Mesenchymal stem cell (in vitro differentiated cells and primary cell): ENCODE data around the gene SAP30L.

Experiments
- DNase-seq: peaks from one replicate; pipeline ENCODE4 v3.0.0-alpha.2; 2013
- H2AFZ ChIP-seq: one replicate; pipeline ENCODE4 v1.6.1; 2013; ENCODE audit warnings: low read depth, mild to moderate bottlenecking, control low read depth, inconsistent platforms, low read length, moderate library complexity
- H2AK5ac ChIP-seq: 2 replicates; pipeline ENCODE4 v1.6.1; 2013; ENCODE audit warnings: low read length, moderate library complexity, mild to moderate bottlenecking, inconsistent platforms; ENCODE audit not compliant: severe bottlenecking
- H2BK120ac ChIP-seq: one replicate; pipeline ENCODE4 v1.6.1; 2013; ENCODE audit warnings: low read depth, mild to moderate bottlenecking, inconsistent platforms, low read length, moderate library complexity
- H2BK12ac ChIP-seq, 2 experiments: one replicate each; pipeline ENCODE4 v1.6.1; 2013; ENCODE audit warnings: inconsistent platforms in 2 of 2, low read length in 2 of 2, mild to moderate bottlenecking in 2 of 2, moderate library complexity in 2 of 2, control low read depth in 1 of 2
- H2BK15ac ChIP-seq: one replicate; pipeline ENCODE4 v1.6.1; 2013; ENCODE audit warnings: mild to moderate bottlenecking, low read depth, inconsistent platforms; ENCODE audit not compliant: poor library complexity, severe bottlenecking
- H2BK5ac ChIP-seq: 2 replicates; pipeline ENCODE4 v1.6.1; 2013; ENCODE audit warnings: low read depth, mild to moderate bottlenecking, low read length, control low read depth, inconsistent platforms; ENCODE audit not compliant: poor library complexity, severe bottlenecking
- H3K14ac ChIP-seq, 2 experiments: one replicate each; pipeline ENCODE4 v1.6.1; 2013; ENCODE audit warnings: inconsistent platforms in 2 of 2, low read length in 2 of 2, control low read depth in 1 of 2, mild to moderate bottlenecking in 1 of 2, moderate library complexity in 1 of 2
- H3K18ac ChIP-seq, 2 experiments: one replicate each; pipeline ENCODE4 v1.6.1; 2013; ENCODE audit warnings: inconsistent platforms in 2 of 2, low read length in 2 of 2, control low read depth in 1 of 2, low read depth in 1 of 2, mild to moderate bottlenecking in 1 of 2
- H3K23ac ChIP-seq, 2 experiments: one replicate each; pipeline ENCODE4 v1.6.1; 2013; ENCODE audit warnings: inconsistent platforms in 2 of 2, low read length in 2 of 2, mild to moderate bottlenecking in 2 of 2, moderate library complexity in 2 of 2, control low read depth in 1 of 2
- H3K27ac ChIP-seq: 2 replicates; pipeline ENCODE4 v1.5.1; 2013; ENCODE audit warnings: mild to moderate bottlenecking, moderate library complexity, low read length, control low read depth, inconsistent platforms; ENCODE audit not compliant: poor library complexity, severe bottlenecking
- H3K27me3 ChIP-seq, 2 experiments: 2 replicates each; pipeline versions ENCODE4 v1.6.1 to v1.7.0; 2013; ENCODE audit warnings: low read length in 2 of 2, mild to moderate bottlenecking in 2 of 2, moderate library complexity in 2 of 2, control low read depth in 1 of 2, inconsistent platforms in 1 of 2; ENCODE audit not compliant: control insufficient read depth in 1 of 2, insufficient read depth in 1 of 2
- H3K36me3 ChIP-seq, 2 experiments: 2 replicates each; pipeline versions ENCODE4 v1.6.1 to v1.7.0; 2013; ENCODE audit warnings: low read length in 2 of 2, control low read depth in 1 of 2, inconsistent platforms in 1 of 2, low read depth in 1 of 2, mild to moderate bottlenecking in 1 of 2; ENCODE audit not compliant: insufficient read depth in 2 of 2, control insufficient read depth in 1 of 2
- H3K4ac ChIP-seq, 2 experiments: one replicate each; pipeline ENCODE4 v1.6.1; 2013; ENCODE audit warnings: inconsistent platforms in 2 of 2, low read length in 2 of 2, mild to moderate bottlenecking in 2 of 2, moderate library complexity in 2 of 2, control low read depth in 1 of 2, low read depth in 1 of 2
- H3K4me1 ChIP-seq: 2 replicates; pipeline ENCODE4 v1.6.1; 2013; ENCODE audit warnings: low read depth, low read length, control low read depth; ENCODE audit not compliant: control insufficient read depth, insufficient read depth
- H3K4me2 ChIP-seq: 2 replicates; pipeline ENCODE4 v1.6.1; 2013; ENCODE audit warnings: low read length, mild to moderate bottlenecking, inconsistent platforms; ENCODE audit not compliant: poor library complexity, severe bottlenecking
- H3K4me3 ChIP-seq, 2 experiments: 2 replicates each; pipeline versions ENCODE4 v1.5.1 to v1.7.0; 2013; ENCODE audit warnings: low read length in 2 of 2, mild to moderate bottlenecking in 2 of 2, control low read depth in 1 of 2, low read depth in 1 of 2; ENCODE audit not compliant: insufficient read depth in 1 of 2
- H3K79me1 ChIP-seq: replicated peaks from 2 replicates; pipeline ENCODE4 v1.6.1; 2013; ENCODE audit warnings: mild to moderate bottlenecking, control low read depth, low read length, inconsistent platforms; ENCODE audit not compliant: poor library complexity, severe bottlenecking
- H3K9ac ChIP-seq: 2 replicates; pipeline ENCODE4 v1.7.0; 2013; ENCODE audit warnings: mild to moderate bottlenecking, low read length, moderate library complexity
- H3K9me3 ChIP-seq: 2 replicates; pipeline ENCODE4 v1.7.0; 2013; ENCODE audit warnings: mild to moderate bottlenecking, low read length; ENCODE audit not compliant: control insufficient read depth
- H4K8ac ChIP-seq: one replicate; pipeline ENCODE4 v1.6.1; 2013; ENCODE audit warnings: inconsistent platforms, mild to moderate bottlenecking, low read length, moderate library complexity
- H4K91ac ChIP-seq: one replicate; pipeline ENCODE4 v1.6.1; 2013; ENCODE audit warnings: mild to moderate bottlenecking, low read length, inconsistent platforms
- WGBS: methylation state at CpG from one replicate; pipeline ENCODE4 v1.1.7; 2013; ENCODE audit warnings: mixed read lengths; 5-methylcytosine and 5-hydroxymethylcytosine counted together

Gene SAP30L

GRCh38 chr5:154459015-154459414, 13.2 kb downstream of the SAP30L start:
- H2BK12ac ChIP-seq, result no peak overlapping the region
- peaks cover 5% of the 10 kb centered on the region for H3K79me1 ChIP-seq
- H3K14ac ChIP-seq, result no peak overlapping the region
- H2AK5ac ChIP-seq, result no peak overlapping the region
- H3K4me2 ChIP-seq, result no peak overlapping the region
- no peak overlapping the region for H2BK15ac ChIP-seq
- no peak overlapping the region for H4K8ac ChIP-seq
- H3K4me1 ChIP-seq, result no peaks in the 10 kb centered on the region
- no peak overlapping the region for H4K91ac ChIP-seq
- no peak overlapping the region for H2AFZ ChIP-seq
- no peak for DNase-seq
- no peak overlapping the region for H3K9ac ChIP-seq
- H3K27me3 ChIP-seq, result no peaks in the 10 kb centered on the region
- no peak overlapping the region for H3K23ac ChIP-seq
- no peak overlapping the region for H3K27ac ChIP-seq
- H2BK120ac ChIP-seq, result no peak overlapping the region
- H3K36me3 ChIP-seq, result peaks cover 24 to 58% of the 10 kb centered on the region in 2 experiments
- no peaks in the 10 kb centered on the region for H3K9me3 ChIP-seq
- H3K18ac ChIP-seq, result no peak overlapping the region
- no peak overlapping the region for H2BK5ac ChIP-seq
- no peak overlapping the region for H3K4ac ChIP-seq
- 93% methylated on average over 3 of the region's 3 CpGs for WGBS
- H3K4me3 ChIP-seq, result no peak overlapping the region

GRCh38 chr5:154460172-154460571, 14.4 kb downstream of the SAP30L start:
- no peak overlapping the region for H3K4me3 ChIP-seq
- H3K9me3 ChIP-seq, result no peaks in the 10 kb centered on the region
- peaks cover 20 to 46% of the 10 kb centered on the region in 2 experiments for H3K36me3 ChIP-seq
- no peak overlapping the region for H2BK12ac ChIP-seq
- H3K27me3 ChIP-seq, result no peaks in the 10 kb centered on the region
- H2BK120ac ChIP-seq, result no peak overlapping the region
- no peak overlapping the region for H3K4me2 ChIP-seq
- no peak overlapping the region for H2BK5ac ChIP-seq
- H3K14ac ChIP-seq, result no peak overlapping the region
- WGBS, result 95% methylated on average over 4 of the region's 4 CpGs
- no peak overlapping the region for H4K8ac ChIP-seq
- no peak overlapping the region for H3K4ac ChIP-seq
- H3K27ac ChIP-seq, result no peak overlapping the region
- no peak overlapping the region for H4K91ac ChIP-seq
- no peak for DNase-seq
- H2AK5ac ChIP-seq, result no peak overlapping the region
- peaks cover 5% of the 10 kb centered on the region for H3K79me1 ChIP-seq
- no peak overlapping the region for H2AFZ ChIP-seq
- no peak overlapping the region for H3K23ac ChIP-seq
- no peaks in the 10 kb centered on the region for H3K4me1 ChIP-seq
- no peak overlapping the region for H2BK15ac ChIP-seq
- no peak overlapping the region for H3K9ac ChIP-seq
- no peak overlapping the region for H3K18ac ChIP-seq

GRCh38 chr5:154461531-154461930, 15.7 kb downstream of the SAP30L start:
- H2BK5ac ChIP-seq, result no peak overlapping the region
- no peak overlapping the region for H2BK12ac ChIP-seq
- H3K79me1 ChIP-seq, result peaks cover 3% of the 10 kb centered on the region
- no peak overlapping the region for H4K8ac ChIP-seq
- H3K23ac ChIP-seq, result no peak overlapping the region
- WGBS, result 32% methylated on average over 6 of the region's 6 CpGs
- no peak overlapping the region for H3K4me3 ChIP-seq
- no peak overlapping the region for H2AK5ac ChIP-seq
- H3K4ac ChIP-seq, result no peak overlapping the region
- H2AFZ ChIP-seq, result no peak overlapping the region
- H3K14ac ChIP-seq, result no peak overlapping the region
- H3K27ac ChIP-seq, result no peak overlapping the region
- no peaks in the 10 kb centered on the region for H3K9me3 ChIP-seq
- peaks cover 2 to 9% of the 10 kb centered on the region in 2 experiments for H3K27me3 ChIP-seq
- H2BK120ac ChIP-seq, result no peak overlapping the region
- peaks cover 11 to 33% of the 10 kb centered on the region in 2 experiments for H3K36me3 ChIP-seq
- no peak overlapping the region for H3K18ac ChIP-seq
- H3K4me2 ChIP-seq, result no peak overlapping the region
- H3K4me1 ChIP-seq, result no peaks in the 10 kb centered on the region
- no peak overlapping the region for H3K9ac ChIP-seq
- no peak overlapping the region for H2BK15ac ChIP-seq
- H4K91ac ChIP-seq, result no peak overlapping the region
- DNase-seq, result peak; percentile 61

- H2BK12ac ChIP-seq, result no peak overlapping the region
- no peak overlapping the region for H3K27ac ChIP-seq
- no peak overlapping the region for H3K14ac ChIP-seq
- no peak overlapping the region for H3K4ac ChIP-seq
- no peak overlapping the region for H3K4me2 ChIP-seq
- no peak overlapping the region for H3K4me3 ChIP-seq
- no peaks in the 10 kb centered on the region for H3K9me3 ChIP-seq
- H3K4me1 ChIP-seq, result no peaks in the 10 kb centered on the region
- no peak overlapping the region for H2AK5ac ChIP-seq
- H2AFZ ChIP-seq, result no peak overlapping the region
- H4K8ac ChIP-seq, result no peak overlapping the region
- H3K18ac ChIP-seq, result no peak overlapping the region
- no peak overlapping the region for H4K91ac ChIP-seq
- H2BK5ac ChIP-seq, result no peak overlapping the region
- no peak overlapping the region for H2BK15ac ChIP-seq
- H3K79me1 ChIP-seq, result peaks cover 1% of the 10 kb centered on the region
- H3K23ac ChIP-seq, result no peak overlapping the region
- no peak overlapping the region for H2BK120ac ChIP-seq
- H3K9ac ChIP-seq, result no peak overlapping the region
- peaks cover 15 to 25% of the 10 kb centered on the region in 2 experiments for H3K27me3 ChIP-seq
- no peak for DNase-seq
- H3K36me3 ChIP-seq, result peaks cover 0 to 5% of the 10 kb centered on the region in 2 experiments
- 53% methylated on average over 1 of the region's 1 CpG for WGBS
Measured at GRCh38 chr5:154464438-154464837, 18.6 kb downstream of the SAP30L start.
